Stimulated activated CD4-positive, alpha-beta T cell treated with anti-CD3 and anti-CD28 coated beads, TNF-alpha, amount 100 ng/mL, for 24 hours (primary cell): ENCODE data around the gene EIF1AX.
"Not testable (repeated sequence)": the region's sequence is repeated elsewhere in the genome, so short reads cannot be mapped to it uniquely, and the experiment has no call there.

ENCODE experiments used
- DNase-seq, 3 experiments: peaks; one replicate each; pipeline ENCODE4 v3.0.0-alpha.2; 2020; ENCODE audit warnings: low read depth in 3 of 3

Gene EIF1AX

GRCh38 chrX:20141281-20142220 is at the start of gene EIF1AX:
Gene EIF1AX (minus strand): TSS chrX:20141838. CDS start chrX:20141640, 198 bp downstream.
- peak; percentile 81 to 92 (median 90) for DNase-seq

- DNase-seq: no peak
Measured at GRCh38 chrX:20189171-20189570, 47.5 kb upstream of the EIF1AX start.

- no peak for DNase-seq
Measured at GRCh38 chrX:20181598-20182329, 40.1 kb upstream of the EIF1AX start.

- no peak for DNase-seq
Measured at GRCh38 chrX:20177093-20177492, 35.5 kb upstream of the EIF1AX start.

GRCh38 chrX:20173856-20174255 is 32.2 kb upstream of the EIF1AX start:
- no peak for DNase-seq

GRCh38 chrX:20173313-20173712 is 31.7 kb upstream of the EIF1AX start:
- no peak for DNase-seq

- DNase-seq: no peak
Measured at GRCh38 chrX:20171887-20172286, 30.2 kb upstream of the EIF1AX start.

GRCh38 chrX:20162516-20162915 is 20.9 kb upstream of the EIF1AX start:
- not testable (repeated sequence) for DNase-seq

- DNase-seq: no peak
Measured at GRCh38 chrX:20159797-20160385, 18.3 kb upstream of the EIF1AX start.

- no peak for DNase-seq
Measured at GRCh38 chrX:20151689-20152088, 10.1 kb upstream of the EIF1AX start.

- no peak for DNase-seq
Measured at GRCh38 chrX:20149326-20149725, 7.7 kb upstream of the EIF1AX start.

GRCh38 chrX:20147561-20147960 is 5.9 kb upstream of the EIF1AX start:
- no peak for DNase-seq

- no peak for DNase-seq
Measured at GRCh38 chrX:20144491-20144890, 2.9 kb upstream of the EIF1AX start.

GRCh38 chrX:20143561-20143960 is 1.9 kb upstream of the EIF1AX start:
- DNase-seq: no peak

- DNase-seq: no peak
Measured at GRCh38 chrX:20143111-20143510, 1.5 kb upstream of the EIF1AX start.

GRCh38 chrX:20140420-20140819 is 1.2 kb downstream of the EIF1AX start:
- no peak for DNase-seq

GRCh38 chrX:20139966-20140365 is 1.7 kb downstream of the EIF1AX start:
- DNase-seq: no peak

- no peak for DNase-seq
Measured at GRCh38 chrX:20135944-20136343, 5.7 kb downstream of the EIF1AX start.

GRCh38 chrX:20132666-20133065 is 9.0 kb downstream of the EIF1AX start:
- DNase-seq: no peak

GRCh38 chrX:20130357-20130756 is 11.3 kb downstream of the EIF1AX start:
- DNase-seq: no peak

GRCh38 chrX:20129547-20129946 is 12.1 kb downstream of the EIF1AX start:
- no peak for DNase-seq

- no peak for DNase-seq
Measured at GRCh38 chrX:20128670-20129069, 13.0 kb downstream of the EIF1AX start.
